ENCODE measurements around the gene SRD5A2.
"Not testable (repeated sequence)": the region's sequence is repeated elsewhere in the genome, so short reads cannot be mapped to it uniquely, and the experiment has no call there.

SRD5A2 gene

GRCh38 chr2:31531101-31531500 lies 49.6 kb downstream of the SRD5A2 start:
- no peak for DNase-seq

GRCh38 chr2:31529256-31529655 lies 51.5 kb downstream of the SRD5A2 start:
- DNase-seq, result no peak

DNA sequence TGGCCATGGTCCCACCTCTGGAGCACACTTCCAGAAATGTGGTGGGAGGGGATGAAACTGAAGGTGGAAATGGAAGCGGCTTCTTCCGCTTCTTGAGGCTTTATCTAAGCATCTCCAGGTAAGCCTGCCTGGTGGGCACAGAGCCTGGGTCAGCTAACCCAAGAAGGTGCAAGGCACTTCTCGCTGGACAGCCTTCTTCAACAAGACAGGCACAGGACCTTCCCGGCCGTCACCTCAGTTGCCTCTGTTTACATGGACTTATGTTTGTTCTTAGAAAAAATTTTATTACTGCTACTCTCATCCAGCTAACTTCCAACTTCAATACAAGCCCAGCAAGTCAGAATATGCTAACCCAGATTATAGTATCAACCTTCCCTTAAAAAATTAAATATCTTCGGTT lies 51.9 kb downstream of the SRD5A2 start:
- no peak for DNase-seq

DNA sequence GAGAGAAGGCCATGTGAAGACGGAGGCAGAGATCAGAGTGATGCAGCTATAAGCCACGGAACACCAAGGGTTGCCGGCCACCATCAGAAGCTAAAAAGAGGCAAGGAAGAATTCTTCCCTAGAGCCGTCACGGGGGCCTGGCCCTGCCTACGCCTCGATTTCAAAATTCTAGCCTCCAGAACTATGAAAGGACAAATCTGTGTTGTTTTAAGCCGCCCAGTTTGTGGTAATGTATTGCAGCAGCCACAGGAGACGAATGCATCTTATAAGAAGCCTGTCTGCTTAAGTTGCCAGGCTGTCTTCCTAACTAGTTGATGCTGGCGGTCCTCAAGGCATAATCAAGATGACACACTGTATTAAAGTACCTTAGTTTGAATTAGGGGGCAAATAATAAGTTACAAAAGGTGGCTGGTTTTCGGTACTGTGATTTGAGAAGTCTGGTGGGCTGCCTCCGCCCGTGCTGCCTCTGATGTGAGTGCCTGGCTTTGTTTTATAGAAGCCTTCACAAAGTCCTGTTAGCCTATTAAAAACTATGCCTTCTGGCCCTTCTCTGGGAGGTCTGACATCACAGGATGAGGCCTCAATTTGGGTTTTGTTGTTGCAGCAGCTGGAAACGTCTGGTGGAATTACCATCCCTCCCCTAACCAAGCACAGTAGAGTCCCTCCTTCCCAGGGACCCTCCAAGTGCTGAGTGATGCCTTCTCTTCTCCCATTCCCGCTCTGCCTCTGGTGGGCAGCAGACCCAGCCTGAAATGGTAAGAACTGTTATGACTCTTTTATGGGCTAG lies 53.6 kb downstream of the SRD5A2 start:
- DNase-seq, result no peak

DNA sequence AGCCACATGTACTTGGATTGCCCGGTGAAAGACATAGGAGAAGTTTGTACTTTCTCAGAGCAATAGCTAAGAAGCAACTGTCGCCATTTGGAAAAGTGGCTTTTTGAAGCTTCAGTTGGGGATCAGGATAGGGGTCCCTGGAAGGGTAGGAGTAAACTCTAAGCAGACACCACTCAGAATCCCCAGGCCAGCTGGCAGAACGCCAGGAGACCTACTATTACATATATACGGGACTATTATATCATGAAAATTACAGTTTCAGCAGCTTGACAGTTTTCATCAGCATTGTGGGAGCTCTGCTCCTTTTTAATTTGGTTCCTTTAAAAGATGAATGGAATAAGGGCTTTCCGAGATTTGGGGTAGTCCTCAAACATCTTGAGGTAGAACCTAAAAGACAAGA lies 54.9 kb downstream of the SRD5A2 start:
- no peak for DNase-seq

DNA sequence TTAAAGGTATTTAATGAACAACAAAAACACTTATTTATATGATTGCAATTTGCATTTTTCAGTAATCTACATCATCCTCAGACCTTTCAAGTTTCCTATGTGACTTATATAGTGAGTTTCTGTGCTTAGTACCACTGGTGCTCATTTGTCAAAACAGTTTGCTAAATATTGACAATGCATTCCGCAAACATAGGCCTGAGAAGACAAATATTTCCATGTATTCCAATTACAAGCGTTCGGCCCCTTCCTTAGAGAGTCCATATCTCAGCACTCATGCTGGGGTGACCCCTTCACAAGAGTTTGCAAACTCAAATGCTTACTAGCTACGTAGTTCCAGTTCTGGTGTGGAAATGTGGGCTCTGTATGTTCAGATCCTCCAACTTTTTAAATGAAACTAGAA lies 56.1 kb downstream of the SRD5A2 start:
- DNase-seq, result no peak

DNA sequence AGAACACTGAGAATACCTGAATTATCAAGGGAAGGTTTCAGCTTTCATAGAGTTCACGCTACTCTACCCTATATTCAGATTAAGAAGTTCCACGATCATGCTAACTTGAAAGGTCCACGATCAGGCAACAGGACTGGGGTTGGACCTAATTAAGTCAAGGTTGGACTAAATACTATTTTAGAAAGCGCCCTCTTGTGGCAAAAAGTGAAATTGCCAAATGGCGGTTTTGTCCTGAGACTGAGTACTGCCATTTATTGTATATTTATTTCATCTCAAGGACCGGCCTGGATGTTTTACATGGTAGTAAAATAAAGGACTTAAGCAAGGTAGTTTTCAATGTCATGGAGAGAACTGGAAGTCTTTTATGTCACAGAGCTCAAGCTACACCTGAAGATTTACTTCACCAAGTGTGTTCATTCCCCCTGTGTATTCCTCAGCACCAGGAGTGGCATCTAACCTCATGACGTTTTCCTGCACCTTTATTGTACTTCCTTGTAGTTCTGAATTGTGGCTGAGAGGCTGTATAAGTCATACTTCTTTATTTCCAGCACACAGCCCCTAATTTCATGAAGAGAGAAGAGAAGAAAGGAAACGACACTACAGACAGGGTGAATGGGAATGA lies 56.8 kb downstream of the SRD5A2 start:
- DNase-seq, result peak; percentile 56

- DNase-seq, result no peak
These were observed 58.0 kb downstream of the SRD5A2 start for GRCh38 chr2:31522786-31523185.

DNA sequence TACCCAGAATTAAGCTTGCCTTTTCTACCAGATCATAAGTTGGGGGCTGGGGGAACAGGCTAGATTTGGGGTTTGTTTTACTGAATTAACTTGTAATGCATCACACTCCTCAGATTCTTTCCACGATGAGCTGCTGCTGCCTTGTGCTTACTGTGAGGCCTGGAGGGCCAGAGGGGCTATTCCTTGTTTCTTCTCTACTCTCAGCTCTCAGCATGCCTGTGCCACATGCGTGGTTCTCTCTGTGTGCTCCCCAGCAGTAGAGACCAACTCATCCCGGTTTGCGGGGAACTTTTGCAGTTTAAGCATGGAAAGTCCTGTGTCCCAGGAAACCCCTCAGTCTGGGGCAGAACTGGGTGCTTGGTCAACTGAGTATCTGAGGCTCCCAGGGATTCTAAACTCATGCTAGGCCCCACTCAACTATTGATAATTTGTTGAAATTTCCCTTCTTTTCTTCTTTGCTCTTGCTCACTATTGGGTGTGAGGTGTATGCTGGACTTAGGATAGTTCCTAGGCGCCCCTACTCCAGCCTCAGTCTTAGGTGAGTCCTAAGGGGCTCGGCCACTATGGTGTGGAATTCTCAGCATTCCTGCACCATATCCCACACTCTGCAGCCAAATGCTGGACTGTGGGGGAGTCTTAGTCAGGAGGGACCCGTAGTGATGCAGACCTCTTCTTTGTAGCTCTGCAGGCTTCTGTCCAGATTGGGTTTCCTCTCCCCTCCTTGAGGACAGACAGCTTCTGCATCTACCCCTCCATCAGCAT lies 63.1 kb downstream of the SRD5A2 start:
- no peak for DNase-seq

GRCh38 chr2:31515586-31515985 lies 65.2 kb downstream of the SRD5A2 start:
- no peak for DNase-seq

- no peak for DNase-seq
These were observed 67.2 kb downstream of the SRD5A2 start for GRCh38 chr2:31513553-31513952.

DNA sequence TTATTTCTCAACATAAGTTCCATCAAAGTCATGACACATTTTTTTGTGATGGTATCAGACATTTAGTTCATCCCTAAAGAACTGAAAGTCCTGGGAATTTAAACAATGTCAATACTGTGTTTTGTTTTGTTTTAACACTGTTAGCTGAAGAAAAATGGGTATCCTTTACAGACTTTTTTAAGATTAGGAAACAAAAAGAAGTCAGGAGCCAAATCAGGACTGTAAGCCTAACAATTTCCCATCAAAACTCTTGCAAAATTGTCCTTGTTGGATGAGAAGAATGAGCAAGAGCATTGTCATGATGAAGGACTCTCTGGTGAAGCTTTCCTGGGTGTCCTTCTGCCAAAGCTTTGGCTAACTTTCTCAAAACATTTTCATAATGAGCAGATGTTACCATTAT lies 69.4 kb downstream of the SRD5A2 start:
- DNase-seq, result no peak

GRCh38 chr2:31505111-31505510 lies 75.6 kb downstream of the SRD5A2 start:
- DNase-seq, result no peak

DNA sequence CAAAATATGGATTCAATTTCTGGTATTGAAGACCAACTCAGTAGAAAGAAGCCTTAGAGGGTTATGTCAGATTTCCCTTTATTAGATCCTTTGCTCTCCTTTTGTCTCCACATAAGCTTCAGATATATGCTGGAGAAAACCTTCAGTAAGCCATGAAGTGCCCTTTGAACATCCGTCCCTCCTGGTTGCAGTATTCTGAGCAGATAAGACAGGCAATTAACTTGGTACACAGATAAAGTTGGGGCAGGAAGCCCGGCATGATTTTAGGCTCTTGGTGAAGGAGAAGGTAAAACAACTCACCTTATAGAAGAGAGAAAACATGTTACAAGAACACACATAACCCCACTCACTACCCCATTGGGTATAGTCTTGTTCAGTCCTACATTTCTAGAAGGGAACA lies 76.4 kb downstream of the SRD5A2 start:
- DNase-seq, result no peak

GRCh38 chr2:31496451-31496874 lies 84.3 kb downstream of the SRD5A2 start:
- DNase-seq, result not testable (repeated sequence)

DNA sequence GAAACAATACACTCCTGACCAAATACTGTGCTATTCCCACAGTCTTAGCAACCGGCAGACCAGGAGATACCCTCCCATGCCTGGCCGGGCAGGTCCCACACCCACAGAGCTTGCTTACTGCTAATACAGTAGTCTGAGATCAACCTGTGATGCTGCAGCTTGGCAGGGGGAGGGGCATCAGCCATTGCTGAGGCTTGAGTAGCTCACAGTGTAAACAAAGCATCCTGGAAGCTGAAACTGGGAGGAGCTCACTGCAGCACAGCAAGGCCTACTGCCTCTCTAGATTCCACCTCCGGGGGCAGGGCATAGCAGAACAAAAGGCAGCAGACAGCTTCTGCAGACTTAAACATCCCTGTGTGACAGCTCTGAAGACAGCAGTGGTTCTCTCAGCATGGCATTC lies 91.4 kb downstream of the SRD5A2 start:
- not testable (repeated sequence) for DNase-seq

DNA sequence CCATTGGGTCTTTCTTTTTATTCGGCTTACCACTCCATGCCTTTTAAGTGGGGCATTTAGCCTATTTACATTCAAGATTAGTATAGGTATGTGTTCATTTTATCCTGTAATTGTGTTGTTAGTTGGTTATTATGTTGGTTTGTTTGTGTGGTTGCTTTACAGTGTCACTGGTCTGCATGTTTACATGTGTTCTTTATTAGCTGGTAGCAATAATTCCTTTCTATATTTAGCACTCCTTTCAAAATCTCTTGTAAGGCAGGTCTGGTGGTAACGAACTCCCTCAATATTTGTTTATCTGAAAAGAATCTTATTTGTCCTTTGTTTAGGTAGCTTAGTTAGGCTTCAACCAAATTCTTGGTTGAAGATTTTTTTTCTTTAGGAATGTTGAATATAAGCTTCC lies 97.5 kb downstream of the SRD5A2 start:
- DNase-seq, result no peak

DNA sequence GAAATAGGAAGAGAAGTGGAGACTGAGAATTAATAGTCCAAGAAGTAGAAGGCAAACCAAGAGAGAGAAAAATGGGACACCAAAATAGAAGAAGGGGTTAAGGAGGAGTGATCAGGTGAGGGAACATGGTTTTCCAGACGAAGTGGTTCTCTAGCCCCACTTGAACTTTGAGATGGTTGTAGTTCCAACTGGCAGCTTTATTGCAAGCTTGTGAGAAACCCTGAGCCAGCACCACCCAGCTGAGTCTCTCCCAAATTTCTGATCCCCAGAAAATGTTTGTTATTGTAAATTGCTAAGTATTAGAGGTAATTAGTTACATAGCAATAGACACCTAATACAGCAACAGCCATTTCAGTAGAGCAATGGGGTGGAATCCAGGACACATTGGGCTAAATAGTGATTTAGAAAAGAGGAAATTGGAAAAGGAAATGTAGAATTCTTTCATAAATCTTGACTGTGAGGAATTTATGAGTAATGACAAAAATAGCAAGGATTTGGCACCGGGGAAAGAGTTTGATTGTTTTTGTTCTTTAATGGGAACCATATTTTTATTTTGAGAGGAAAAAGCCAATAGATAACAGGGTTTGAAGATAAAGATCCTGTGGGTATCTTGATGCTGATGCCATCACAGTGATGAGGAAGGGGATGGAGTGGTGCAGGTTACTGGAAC lies 104.1 kb downstream of the SRD5A2 start:
- no peak for DNase-seq

- no peak for DNase-seq
These were observed 105.0 kb downstream of the SRD5A2 start for GRCh38 chr2:31475692-31476091.

DNA sequence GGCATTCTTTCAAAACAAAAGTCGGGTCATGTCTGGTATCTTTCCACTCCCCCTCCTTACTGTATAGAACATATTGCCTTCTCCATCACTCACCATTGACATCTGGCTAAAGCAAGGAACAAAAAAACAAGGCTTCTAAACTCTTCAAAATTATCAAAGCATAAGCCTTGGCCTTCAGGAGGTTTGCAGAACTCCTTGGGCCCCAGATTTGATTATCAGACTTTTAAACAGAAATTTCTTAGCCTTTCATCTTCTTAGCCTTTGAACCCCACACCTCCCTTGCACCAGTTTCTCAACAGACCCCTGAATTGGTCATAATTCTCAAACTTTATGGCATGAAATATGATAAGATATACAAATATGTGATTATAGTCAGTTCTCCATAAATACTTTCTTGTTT lies 106.4 kb downstream of the SRD5A2 start:
- DNase-seq, result no peak

Measured in CD4-positive, alpha-beta T cell treated with Interleukin-12 subunit alpha and Interleukin-12 subunit beta, for 1 hour (primary cell).